PC-3 (cell line): ENCODE results near the gene ZBTB7B.

Experiments
- EZH2 ChIP-seq: fragments of 300-600 bp; sonication (generic); IDR thresholded peaks from one replicate; pipeline ENCODE4 v1.6.1; 2017; ENCODE audit warnings: antibody characterized with exemption, mild to moderate bottlenecking, low read length; ENCODE audit not compliant: unreplicated experiment
- EZH2phosphoT487 ChIP-seq: fragments of 300-600 bp; sonication (generic); IDR thresholded peaks from 2 replicates; pipeline ENCODE4 v1.6.1; 2018; ENCODE audit warnings: mild to moderate bottlenecking, antibody characterized with exemption, low read length, borderline replicate concordance
- TF ChIP-seq, protein P1 (sequence below): fragments of 300-600 bp; sonication (generic); conservative IDR thresholded peaks from 2 replicates; pipeline ENCODE4 v1.5.1; 2017; ENCODE audit warnings: antibody characterized with exemption, low read depth, mild to moderate bottlenecking, low read length

- TF ChIP-seq, protein P1, sequence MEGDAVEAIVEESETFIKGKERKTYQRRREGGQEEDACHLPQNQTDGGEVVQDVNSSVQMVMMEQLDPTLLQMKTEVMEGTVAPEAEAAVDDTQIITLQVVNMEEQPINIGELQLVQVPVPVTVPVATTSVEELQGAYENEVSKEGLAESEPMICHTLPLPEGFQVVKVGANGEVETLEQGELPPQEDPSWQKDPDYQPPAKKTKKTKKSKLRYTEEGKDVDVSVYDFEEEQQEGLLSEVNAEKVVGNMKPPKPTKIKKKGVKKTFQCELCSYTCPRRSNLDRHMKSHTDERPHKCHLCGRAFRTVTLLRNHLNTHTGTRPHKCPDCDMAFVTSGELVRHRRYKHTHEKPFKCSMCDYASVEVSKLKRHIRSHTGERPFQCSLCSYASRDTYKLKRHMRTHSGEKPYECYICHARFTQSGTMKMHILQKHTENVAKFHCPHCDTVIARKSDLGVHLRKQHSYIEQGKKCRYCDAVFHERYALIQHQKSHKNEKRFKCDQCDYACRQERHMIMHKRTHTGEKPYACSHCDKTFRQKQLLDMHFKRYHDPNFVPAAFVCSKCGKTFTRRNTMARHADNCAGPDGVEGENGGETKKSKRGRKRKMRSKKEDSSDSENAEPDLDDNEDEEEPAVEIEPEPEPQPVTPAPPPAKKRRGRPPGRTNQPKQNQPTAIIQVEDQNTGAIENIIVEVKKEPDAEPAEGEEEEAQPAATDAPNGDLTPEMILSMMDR, result no peak
- TF ChIP-seq EZH2 (no peak), EZH2phosphoT487 (no peak)
These were observed 7.1 kb downstream of the ZBTB7B start for GRCh38 chr1:155009742-155010141.
